Activated CD8-positive, alpha-beta T cell treated with anti-CD3 and anti-CD28 coated beads for 36 hours (primary cell): ENCODE measurements around the gene JPH4. TPM values are rescaled to one million over a fixed set of nuclear protein-coding genes. Genes with fewer than 3 reads are reported as not detected.

ENCODE experiments used
- ATAC-seq: fragments of 200-7000 bp; cut with Tn5 transposase; one replicate; pipeline ENCODE4 v1.10.0; 2021; ENCODE audit warnings: mild to moderate bottlenecking, moderate library complexity
- CTCF ChIA-PET: fragments of 350-600 bp; sonication (Branson Sonifier 250); formaldehyde crosslinking; loops from one replicate; lab custom pipeline; 2021; ENCODE audit warnings: antibody characterized with exemption; lab: Charles Lee
- POLR2A ChIA-PET: fragments of 350-600 bp; sonication (Branson Sonifier 250); formaldehyde crosslinking; loops from one replicate; lab custom pipeline; 2021; ENCODE audit warnings: antibody characterized with exemption; lab: Charles Lee
- DNase-seq: peaks from one replicate; pipeline ENCODE4 v3.0.0-alpha.2; 2020
- H3K27ac Mint-ChIP-seq: one replicate; pipeline ENCODE4 v1.8.0; 2021; ENCODE audit warnings: mild to moderate bottlenecking, mixed read lengths
- H3K27me3 Mint-ChIP-seq: one replicate; pipeline ENCODE4 v1.8.0; 2021; ENCODE audit warnings: mixed read lengths
- H3K36me3 Mint-ChIP-seq: one replicate; pipeline ENCODE4 v1.8.0; 2021; ENCODE audit warnings: low read depth, mixed read lengths
- H3K4me1 Mint-ChIP-seq: one replicate; pipeline ENCODE4 v1.8.0; 2021; ENCODE audit warnings: low read depth, mixed read lengths
- H3K4me3 Mint-ChIP-seq: one replicate; pipeline ENCODE4 v1.8.0; 2021; ENCODE audit warnings: mild to moderate bottlenecking, moderate library complexity, mixed read lengths
- H3K9me3 Mint-ChIP-seq: one replicate; pipeline ENCODE4 v1.8.0; 2021; ENCODE audit warnings: mixed read lengths
- CTCF ChIP-seq: fragments of 200-600 bp; IDR thresholded peaks from one replicate; pipeline ENCODE4 v1.8.0; 2022; ENCODE audit warnings: antibody characterized with exemption, mild to moderate bottlenecking
- intact Hi-C: fragments of 100-400 bp; cut with micrococcal nuclease; formaldehyde crosslinking; loops from one replicate; pipeline ENCODE4 v1.10.0; 2022
- total RNA-seq, 2 experiments: library from RNA; stranded (reverse); gene quantifications; one replicate each; pipeline ENCODE4 v1.2.3, GENCODE V29; 2021

The JPH4 gene
- total RNA-seq, 2 experiments from 2014 or later = 0.25 to 0.51 TPM

- POLR2A ChIA-PET = no interaction called here
Observed at GRCh38 chr14:23622990-23623389, 44.4 kb upstream of the JPH4 start.

GRCh38 chr14:23621932-23622730, 43.5 kb upstream of the JPH4 start:
- Mint-ChIP-seq H3K9me3 (peaks cover 11% of the 10 kb centered on the region), H3K36me3 (no peaks in the 10 kb centered on the region), H3K4me1 (peaks cover 9% of the 10 kb centered on the region), H3K4me3 (no peak overlapping the region), H3K27me3 (peaks cover 1% of the 10 kb centered on the region), H3K27ac (no peak overlapping the region)
- intact Hi-C loops = no loop called here
- ChIA-PET POLR2A (interaction anchor here (1.2 kb wide), 1 partner anchor 20 kb away, joined by 3 read pairs; no protein-coding TSS in a partner anchor), CTCF (interaction anchor here (0.9 to 5.4 kb wide), 4 partner anchors 9 to 289 kb away, joined by 3 to 44 read pairs (median 5); no protein-coding TSS in a partner anchor)
- no peak for TF ChIP-seq CTCF
- no peak for ATAC-seq
- DNase-seq = no peak

More at GRCh38 chr14:23622990-23623389, 44.4 kb upstream of the JPH4 start:
- Mint-ChIP-seq H3K4me3 (no peak overlapping the region), H3K36me3 (no peaks in the 10 kb centered on the region), H3K4me1 (peaks cover 9% of the 10 kb centered on the region), H3K27me3 (peaks cover 1% of the 10 kb centered on the region), H3K9me3 (peaks cover 11% of the 10 kb centered on the region), H3K27ac (no peak overlapping the region)
- ATAC-seq = no peak
- DNase-seq = no peak
- CTCF ChIA-PET = interaction anchor here (1.4 to 5.4 kb wide), 3 partner anchors 9 to 11 kb away, joined by 4 to 44 read pairs (median 5); no protein-coding TSS in a partner anchor
- TF ChIP-seq CTCF = no peak
- intact Hi-C loops = no loop called here

- Mint-ChIP-seq H3K27ac (no peak overlapping the region), H3K27me3 (peaks cover 1% of the 10 kb centered on the region), H3K36me3 (no peaks in the 10 kb centered on the region), H3K9me3 (peaks cover 11% of the 10 kb centered on the region), H3K4me1 (peaks cover 9% of the 10 kb centered on the region), H3K4me3 (no peak overlapping the region)
- TF ChIP-seq CTCF = no peak
- ATAC-seq = no peak
- CTCF ChIA-PET = interaction anchor here (1.3 to 5.4 kb wide), 3 partner anchors 9 to 32 kb away, joined by 4 to 44 read pairs (median 6); no protein-coding TSS in a partner anchor
- POLR2A ChIA-PET = interaction anchor here (1.2 kb wide), 1 partner anchor 20 kb away, joined by 3 read pairs; no protein-coding TSS in a partner anchor
- DNase-seq = no peak
- intact Hi-C loops = no loop called here
Observed at GRCh38 chr14:23621204-23621931, 42.8 kb upstream of the JPH4 start.

GRCh38 chr14:23620177-23620702, 41.6 kb upstream of the JPH4 start:
- ChIA-PET CTCF (interaction anchor here (1.2 to 5.4 kb wide), 2 partner anchors 10 to 11 kb away, joined by 3 to 44 read pairs; no protein-coding TSS in a partner anchor), POLR2A (no interaction called here)
- no peak for ATAC-seq
- no peak for DNase-seq
- Mint-ChIP-seq H3K27ac (no peak overlapping the region), H3K36me3 (no peaks in the 10 kb centered on the region), H3K9me3 (peaks cover 10% of the 10 kb centered on the region), H3K4me1 (peaks cover 13% of the 10 kb centered on the region), H3K4me3 (no peak overlapping the region), H3K27me3 (peaks cover 5% of the 10 kb centered on the region)
- no peak for TF ChIP-seq CTCF
- intact Hi-C loops = no loop called here
